Transverse colon (tissue), 4 donors: ENCODE results near the gene FAM107B.

Experiments
- POLR2A ChIP-seq: fragments of 450-650 bp; IDR thresholded peaks from one replicate; pipeline ENCODE4 v1.6.1; 2016; ENCODE audit warnings: antibody characterized with exemption, mild to moderate bottlenecking, moderate library complexity
- POLR2AphosphoS5 ChIP-seq, 3 donors: sonication (generic); formaldehyde crosslinking; IDR thresholded peaks; one replicate each; pipeline ENCODE4 v1.6.1; 2016; ENCODE audit warnings: antibody characterized with exemption in 3 of 3
- TF ChIP-seq, protein P1 (sequence below), 5 experiments: fragments of 200-600 bp in 3 of 5; fragments of 450-650 bp in 2 of 5; sonication (generic) in 3 of 5; IDR thresholded peaks; 1 replicate in 2 of 5; 2 replicates in 3 of 5; pipeline ENCODE4 v1.5.1; 2016 to 2017; ENCODE audit warnings: antibody characterized with exemption in 5 of 5, inconsistent platforms in 3 of 5, mild to moderate bottlenecking in 2 of 5, moderate library complexity in 1 of 5

DNA sequence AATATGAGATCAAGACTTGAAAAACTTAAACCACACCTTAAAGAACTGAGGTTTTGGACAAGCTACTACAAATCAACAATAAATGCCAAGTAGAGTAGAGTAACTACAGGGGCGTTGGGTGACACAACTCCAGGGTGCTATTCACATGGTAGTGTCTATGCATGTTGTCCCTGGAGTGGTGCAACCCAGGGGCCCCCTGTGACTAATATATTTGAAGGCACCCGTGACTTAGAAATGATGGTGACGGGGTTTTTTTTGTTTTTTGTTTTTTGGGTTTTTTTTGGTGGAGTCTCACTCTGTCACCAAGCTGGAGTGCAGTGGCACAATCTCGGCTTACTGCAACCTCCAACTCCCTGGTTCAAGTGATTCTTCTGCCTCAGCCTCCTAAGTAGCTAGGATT, 106.9 kb downstream of the FAM107B start:
- TF ChIP-seq, protein P1, sequence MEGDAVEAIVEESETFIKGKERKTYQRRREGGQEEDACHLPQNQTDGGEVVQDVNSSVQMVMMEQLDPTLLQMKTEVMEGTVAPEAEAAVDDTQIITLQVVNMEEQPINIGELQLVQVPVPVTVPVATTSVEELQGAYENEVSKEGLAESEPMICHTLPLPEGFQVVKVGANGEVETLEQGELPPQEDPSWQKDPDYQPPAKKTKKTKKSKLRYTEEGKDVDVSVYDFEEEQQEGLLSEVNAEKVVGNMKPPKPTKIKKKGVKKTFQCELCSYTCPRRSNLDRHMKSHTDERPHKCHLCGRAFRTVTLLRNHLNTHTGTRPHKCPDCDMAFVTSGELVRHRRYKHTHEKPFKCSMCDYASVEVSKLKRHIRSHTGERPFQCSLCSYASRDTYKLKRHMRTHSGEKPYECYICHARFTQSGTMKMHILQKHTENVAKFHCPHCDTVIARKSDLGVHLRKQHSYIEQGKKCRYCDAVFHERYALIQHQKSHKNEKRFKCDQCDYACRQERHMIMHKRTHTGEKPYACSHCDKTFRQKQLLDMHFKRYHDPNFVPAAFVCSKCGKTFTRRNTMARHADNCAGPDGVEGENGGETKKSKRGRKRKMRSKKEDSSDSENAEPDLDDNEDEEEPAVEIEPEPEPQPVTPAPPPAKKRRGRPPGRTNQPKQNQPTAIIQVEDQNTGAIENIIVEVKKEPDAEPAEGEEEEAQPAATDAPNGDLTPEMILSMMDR (IDR thresholded peaks at IDR 0.05) = no peak
- TF ChIP-seq POLR2A (no peak), POLR2AphosphoS5 (IDR thresholded peaks at IDR 0.05) (no peak)
